Measurements from ENCODE around the gene UCN.
"Not testable (repeated sequence)": the region's sequence is repeated elsewhere in the genome, so short reads cannot be mapped to it uniquely, and the experiment has no call there.

UCN gene, protein sequence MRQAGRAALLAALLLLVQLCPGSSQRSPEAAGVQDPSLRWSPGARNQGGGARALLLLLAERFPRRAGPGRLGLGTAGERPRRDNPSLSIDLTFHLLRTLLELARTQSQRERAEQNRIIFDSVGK

DNA sequence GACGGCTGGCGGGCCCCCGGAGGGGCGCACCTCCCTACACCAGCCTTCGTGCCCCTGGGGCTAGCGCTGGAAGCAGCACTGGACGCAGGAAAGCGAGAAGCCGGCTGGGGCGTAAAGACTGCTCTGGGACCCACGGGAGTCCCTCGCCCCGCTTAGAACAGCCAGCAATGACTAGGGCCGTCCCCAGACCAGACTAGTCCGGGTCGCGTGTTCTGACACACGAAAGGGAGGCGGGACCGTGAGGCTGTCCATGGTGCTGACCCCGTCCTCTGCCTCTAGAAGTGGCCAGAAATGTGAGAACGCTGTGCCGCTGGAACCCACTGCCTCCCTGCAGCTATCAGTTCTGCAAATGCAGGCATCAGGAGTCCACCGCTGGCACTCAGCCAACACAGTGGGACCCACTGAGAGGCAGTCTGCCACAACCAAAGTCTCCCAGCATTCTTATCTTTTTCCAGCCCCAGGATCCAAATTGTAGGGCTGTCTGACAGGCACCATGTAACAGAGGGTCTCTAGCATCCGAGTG lies at the start of gene UCN:
Gene UCN, minus strand, starts transcription at position 87 of the 523 bp plus-strand sequence. CDS start 550 bp downstream, outside the sequence.
- Mint-ChIP-seq H3K9me3 (no peaks in the 10 kb centered on the region), H3K4me1 (ENCODE audit: low read depth) (peaks cover 7% of the 10 kb centered on the region), H3K36me3 (ENCODE audit: low read depth) (peaks cover 24% of the 10 kb centered on the region), H3K4me3 (peak within 1 kb of the TSS; percentile 35), H3K27me3 (peaks cover 20% of the 10 kb centered on the region), H3K27ac (no peak within 1 kb of the TSS)

- peaks cover 31% of the 10 kb centered on the region for H3K36me3 Mint-ChIP-seq (ENCODE audit: low read depth)
- peak within 1 kb of the TSS; percentile 99 for H3K27ac Mint-ChIP-seq
- no peaks in the 10 kb centered on the region for H3K9me3 Mint-ChIP-seq
- H3K4me3 Mint-ChIP-seq, result peak within 1 kb of the TSS; percentile 99
- peaks cover 55% of the 10 kb centered on the region for H3K4me1 Mint-ChIP-seq (ENCODE audit: low read depth)
- no peaks in the 10 kb centered on the region for H3K27me3 Mint-ChIP-seq
Observed at GRCh38 chr2:27356382-27357181, 48.3 kb upstream of the UCN start, which contains the start of gene GTF3C2. GTF3C2 (minus strand) TSS chr2:27356764; CDS start chr2:27343554, 13,210 bp downstream.

DNA sequence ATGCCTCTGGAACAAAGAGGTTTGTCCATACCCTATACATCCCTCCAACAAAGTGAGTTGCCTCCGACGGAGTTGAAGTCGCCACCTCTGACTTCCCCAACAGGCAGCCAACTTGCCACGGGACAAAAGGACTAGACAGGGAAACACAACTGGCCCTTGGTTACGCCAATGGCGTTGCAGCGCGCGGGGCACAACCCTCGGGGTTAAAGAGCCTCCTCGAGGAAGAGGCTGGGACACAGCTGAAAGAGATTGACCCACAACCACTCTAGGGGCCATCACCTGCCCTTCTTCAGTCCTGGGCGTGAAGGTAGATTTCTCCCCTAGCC lies 47.8 kb upstream of the UCN start:
- Mint-ChIP-seq H3K4me3 (peak overlapping the region; percentile 99), H3K36me3 (ENCODE audit: low read depth) (peaks cover 29% of the 10 kb centered on the region), H3K27ac (peak overlapping the region; percentile 99), H3K4me1 (ENCODE audit: low read depth) (peaks cover 59% of the 10 kb centered on the region), H3K27me3 (no peaks in the 10 kb centered on the region), H3K9me3 (no peaks in the 10 kb centered on the region)

- H3K36me3 Mint-ChIP-seq (ENCODE audit: low read depth), result peaks cover 31% of the 10 kb centered on the region
- H3K27ac Mint-ChIP-seq, result no peak overlapping the region
- H3K4me1 Mint-ChIP-seq (ENCODE audit: low read depth), result peaks cover 59% of the 10 kb centered on the region
- no peaks in the 10 kb centered on the region for H3K9me3 Mint-ChIP-seq
- H3K4me3 Mint-ChIP-seq, result peak overlapping the region; percentile 99
- no peaks in the 10 kb centered on the region for H3K27me3 Mint-ChIP-seq
Observed at GRCh38 chr2:27354597-27354927, 46.3 kb upstream of the UCN start.

GRCh38 chr2:27353762-27354596 lies 45.7 kb upstream of the UCN start:
- Mint-ChIP-seq H3K36me3 (ENCODE audit: low read depth) (peaks cover 36% of the 10 kb centered on the region), H3K27ac (no peak overlapping the region), H3K9me3 (no peaks in the 10 kb centered on the region), H3K4me1 (ENCODE audit: low read depth) (peaks cover 59% of the 10 kb centered on the region), H3K4me3 (peak overlapping the region; percentile 5), H3K27me3 (no peaks in the 10 kb centered on the region)

DNA sequence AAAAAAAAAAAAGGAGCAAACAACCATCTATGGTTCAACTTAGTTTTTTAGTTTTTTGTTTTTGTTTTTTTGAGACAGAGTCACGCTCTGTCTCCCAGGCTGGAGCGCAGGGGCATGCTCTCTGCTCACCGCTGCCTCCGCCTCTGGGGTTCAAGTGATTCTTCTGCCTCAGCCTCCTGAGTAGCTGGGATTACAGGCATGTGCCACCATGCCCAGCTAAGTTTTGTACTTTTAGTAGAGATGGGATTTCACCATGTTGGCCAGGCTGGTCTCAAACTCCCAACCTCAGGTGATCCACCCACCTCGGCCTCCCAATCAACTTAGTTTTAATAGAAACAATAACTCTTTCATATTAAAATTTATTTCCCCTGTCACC lies 45.1 kb upstream of the UCN start:
- peaks cover 32% of the 10 kb centered on the region for H3K36me3 Mint-ChIP-seq (ENCODE audit: low read depth)
- peaks cover 54% of the 10 kb centered on the region for H3K4me1 Mint-ChIP-seq (ENCODE audit: low read depth)
- H3K9me3 Mint-ChIP-seq, H3K27me3 Mint-ChIP-seq, H3K4me3 Mint-ChIP-seq, H3K27ac Mint-ChIP-seq: not testable (repeated sequence)

GRCh38 chr2:27351802-27352598 lies 43.8 kb upstream of the UCN start:
- Mint-ChIP-seq H3K4me1 (ENCODE audit: low read depth) (peaks cover 45% of the 10 kb centered on the region), H3K27ac (peak overlapping the region; percentile 33), H3K36me3 (ENCODE audit: low read depth) (peaks cover 25% of the 10 kb centered on the region), H3K27me3 (no peaks in the 10 kb centered on the region), H3K9me3 (no peaks in the 10 kb centered on the region), H3K4me3 (peak overlapping the region; percentile 22)

- no peaks in the 10 kb centered on the region for H3K9me3 Mint-ChIP-seq
- H3K27ac Mint-ChIP-seq, result no peak overlapping the region
- H3K4me3 Mint-ChIP-seq, result no peak overlapping the region
- no peaks in the 10 kb centered on the region for H3K27me3 Mint-ChIP-seq
- peaks cover 18% of the 10 kb centered on the region for H3K36me3 Mint-ChIP-seq (ENCODE audit: low read depth)
- H3K4me1 Mint-ChIP-seq (ENCODE audit: low read depth), result peaks cover 37% of the 10 kb centered on the region
Observed at GRCh38 chr2:27350106-27350693, 42.0 kb upstream of the UCN start.

GRCh38 chr2:27347641-27348040 lies 39.4 kb upstream of the UCN start:
- H3K36me3 Mint-ChIP-seq (ENCODE audit: low read depth), result peaks cover 28% of the 10 kb centered on the region

GRCh38 chr2:27336173-27336572 lies 27.9 kb upstream of the UCN start:
- no peaks in the 10 kb centered on the region for H3K9me3 Mint-ChIP-seq
- no peak overlapping the region for H3K27ac Mint-ChIP-seq
- H3K4me1 Mint-ChIP-seq (ENCODE audit: low read depth), result no peaks in the 10 kb centered on the region
- no peaks in the 10 kb centered on the region for H3K27me3 Mint-ChIP-seq
- no peak overlapping the region for H3K4me3 Mint-ChIP-seq
- H3K36me3 Mint-ChIP-seq (ENCODE audit: low read depth), result peaks cover 54% of the 10 kb centered on the region

More at GRCh38 chr2:27347641-27348040, 39.4 kb upstream of the UCN start:
- Mint-ChIP-seq H3K4me3 (no peak overlapping the region), H3K9me3 (no peaks in the 10 kb centered on the region), H3K27me3 (no peaks in the 10 kb centered on the region), H3K27ac (no peak overlapping the region), H3K4me1 (ENCODE audit: low read depth) (peaks cover 14% of the 10 kb centered on the region)

GRCh38 chr2:27335311-27335710 lies 27.1 kb upstream of the UCN start:
- H3K36me3 Mint-ChIP-seq (ENCODE audit: low read depth), result peaks cover 51% of the 10 kb centered on the region
- no peak overlapping the region for H3K27ac Mint-ChIP-seq
- H3K27me3 Mint-ChIP-seq, result no peaks in the 10 kb centered on the region
- no peaks in the 10 kb centered on the region for H3K9me3 Mint-ChIP-seq
- H3K4me1 Mint-ChIP-seq (ENCODE audit: low read depth), result no peaks in the 10 kb centered on the region
- no peak overlapping the region for H3K4me3 Mint-ChIP-seq

- no peak overlapping the region for H3K4me3 Mint-ChIP-seq
- H3K27me3 Mint-ChIP-seq, result no peaks in the 10 kb centered on the region
- peaks cover 37% of the 10 kb centered on the region for H3K36me3 Mint-ChIP-seq (ENCODE audit: low read depth)
- H3K4me1 Mint-ChIP-seq (ENCODE audit: low read depth), result peaks cover 25% of the 10 kb centered on the region
- no peaks in the 10 kb centered on the region for H3K9me3 Mint-ChIP-seq
- H3K27ac Mint-ChIP-seq, result peak overlapping the region; percentile 46
Observed at GRCh38 chr2:27324720-27325119, 16.5 kb upstream of the UCN start.

DNA sequence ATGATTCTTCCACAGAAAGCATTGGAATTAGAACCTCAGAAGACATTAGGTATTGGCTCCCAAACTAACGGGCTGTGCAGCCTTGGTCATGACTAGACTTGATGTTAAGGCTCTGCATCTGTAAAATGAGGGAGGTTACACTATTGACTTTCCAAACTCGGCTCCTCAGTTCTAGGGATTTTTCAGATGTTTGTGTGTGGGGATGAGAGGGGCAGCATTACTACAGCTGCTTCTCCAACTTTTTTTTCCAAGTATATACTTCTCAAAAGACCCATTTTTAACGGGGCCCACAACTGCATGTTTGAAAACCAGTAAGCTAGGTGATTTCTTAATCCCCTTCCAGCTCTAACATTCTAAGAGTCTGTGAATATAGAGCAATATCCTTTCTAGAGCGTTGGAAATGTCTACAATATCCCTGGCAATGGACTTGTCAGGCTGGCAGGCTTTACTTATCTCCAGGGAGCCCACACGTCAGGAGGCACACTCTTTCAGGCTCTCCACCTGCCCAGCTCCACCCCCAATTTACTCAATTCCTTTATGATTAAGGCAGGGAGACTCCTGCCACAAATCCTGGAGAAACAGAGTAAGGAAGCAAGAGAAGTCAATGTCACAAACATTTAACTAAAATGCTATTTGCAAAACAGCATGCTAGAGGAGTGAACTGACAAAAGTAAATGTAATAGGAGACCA lies 15.5 kb upstream of the UCN start:
- Mint-ChIP-seq H3K4me1 (ENCODE audit: low read depth) (peaks cover 25% of the 10 kb centered on the region), H3K36me3 (ENCODE audit: low read depth) (peaks cover 33% of the 10 kb centered on the region), H3K9me3 (no peaks in the 10 kb centered on the region), H3K4me3 (peak overlapping the region; percentile 100), H3K27ac (peak overlapping the region; percentile 99), H3K27me3 (no peaks in the 10 kb centered on the region)

All from stimulated activated naive CD8-positive, alpha-beta T cell treated with anti-CD3 and anti-CD28 coated beads, Interleukin-15, Interleukin-2, amounts not matched to agents 100 ng/mL and 50 ng/mL, for 24 hours (primary cell).